Mucosa of rectum (tissue), 2 donors: ENCODE results near the gene ASCC3.

Experiments
- H3K27ac ChIP-seq, 2 donors: one replicate each; pipeline ENCODE4 v1.7.0; 2013; ENCODE audit warnings: inconsistent platforms in 2 of 2, low read depth in 2 of 2, low read length in 2 of 2
- H3K27me3 ChIP-seq, 2 donors: one replicate each; pipeline ENCODE4 v1.7.0; 2013; ENCODE audit warnings: low read length in 2 of 2; ENCODE audit not compliant: control insufficient read depth in 2 of 2, insufficient read depth in 2 of 2
- H3K36me3 ChIP-seq, 2 donors: one replicate each; pipeline ENCODE4 v1.7.0; 2013; ENCODE audit warnings: low read length in 2 of 2; ENCODE audit not compliant: control insufficient read depth in 2 of 2, insufficient read depth in 2 of 2
- H3K4me1 ChIP-seq, 2 donors: one replicate each; pipeline ENCODE4 v1.7.0; 2013; ENCODE audit warnings: low read length in 2 of 2, mild to moderate bottlenecking in 1 of 2; ENCODE audit not compliant: control insufficient read depth in 2 of 2, insufficient read depth in 2 of 2
- H3K4me3 ChIP-seq, 2 donors: one replicate each; pipeline ENCODE4 v1.7.0; 2013; ENCODE audit warnings: low read length in 2 of 2
- H3K9ac ChIP-seq, 2 donors: one replicate each; pipeline ENCODE4 v1.7.0; 2013; ENCODE audit warnings: low read length in 2 of 2, low read depth in 1 of 2, mild to moderate bottlenecking in 1 of 2
- H3K9me3 ChIP-seq, 2 donors: one replicate each; pipeline ENCODE4 v1.7.0; 2013; ENCODE audit warnings: low read length in 2 of 2; ENCODE audit not compliant: control insufficient read depth in 2 of 2
- donor health status: healthy.
- donor health status: Normal muscosa, but diverticular disease.

Gene ASCC3

GRCh38 chr6:100677240-100677639 lies 203.9 kb downstream of the ASCC3 start:
- Histone ChIP-seq H3K4me1 (no peaks in the 10 kb centered on the region), H3K9me3 (no peaks in the 10 kb centered on the region), H3K36me3 (peaks cover 0 to 2% of the 10 kb centered on the region in 2 donors), H3K27ac (no peak overlapping the region), H3K9ac (no peak overlapping the region), H3K4me3 (no peak overlapping the region), H3K27me3 (no peaks in the 10 kb centered on the region)

GRCh38 chr6:100673641-100674040 lies 207.5 kb downstream of the ASCC3 start:
- no peaks in the 10 kb centered on the region for H3K4me1 ChIP-seq

GRCh38 chr6:100671740-100672139 lies 209.4 kb downstream of the ASCC3 start:
- H3K4me3 ChIP-seq = no peak overlapping the region
- no peak overlapping the region for H3K27ac ChIP-seq
- no peaks in the 10 kb centered on the region for H3K27me3 ChIP-seq
- no peaks in the 10 kb centered on the region for H3K4me1 ChIP-seq
- no peaks in the 10 kb centered on the region for H3K36me3 ChIP-seq
- H3K9me3 ChIP-seq = no peaks in the 10 kb centered on the region
- no peak overlapping the region for H3K9ac ChIP-seq

More at GRCh38 chr6:100673641-100674040, 207.5 kb downstream of the ASCC3 start:
- no peak overlapping the region for H3K9ac ChIP-seq
- no peaks in the 10 kb centered on the region for H3K36me3 ChIP-seq
- H3K27ac ChIP-seq = no peak overlapping the region
- H3K9me3 ChIP-seq = no peaks in the 10 kb centered on the region
- no peak overlapping the region for H3K4me3 ChIP-seq
- no peaks in the 10 kb centered on the region for H3K27me3 ChIP-seq

DNA sequence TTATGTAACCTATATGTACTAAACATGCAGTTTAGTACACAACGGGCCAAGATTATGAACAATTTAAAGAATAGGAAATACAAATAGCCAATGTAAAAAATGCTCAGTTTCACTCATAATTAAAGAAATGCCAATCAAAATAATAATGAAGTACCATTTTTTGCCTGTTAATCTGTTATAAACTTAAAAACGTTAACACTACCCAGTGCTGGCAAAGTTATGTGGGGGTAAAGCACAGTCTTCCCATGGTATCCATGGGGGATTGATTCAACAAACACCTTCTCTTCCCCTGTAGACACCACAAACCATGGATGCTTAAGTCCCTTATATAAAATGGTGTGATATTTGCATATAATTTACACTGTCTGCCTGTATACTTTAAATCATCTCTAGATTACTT lies 211.1 kb downstream of the ASCC3 start:
- Histone ChIP-seq H3K9me3 (no peaks in the 10 kb centered on the region), H3K27ac (no peak overlapping the region), H3K4me3 (no peak overlapping the region), H3K9ac (no peak overlapping the region), H3K4me1 (no peaks in the 10 kb centered on the region), H3K27me3 (no peaks in the 10 kb centered on the region), H3K36me3 (no peaks in the 10 kb centered on the region)

GRCh38 chr6:100665041-100665380 lies 216.1 kb downstream of the ASCC3 start:
- no peaks in the 10 kb centered on the region for H3K4me1 ChIP-seq
- no peak overlapping the region for H3K9ac ChIP-seq
- no peak overlapping the region for H3K4me3 ChIP-seq
- no peaks in the 10 kb centered on the region for H3K27me3 ChIP-seq
- H3K9me3 ChIP-seq = no peaks in the 10 kb centered on the region
- no peaks in the 10 kb centered on the region for H3K36me3 ChIP-seq
- H3K27ac ChIP-seq = no peak overlapping the region

- H3K36me3 ChIP-seq = no peaks in the 10 kb centered on the region
- no peaks in the 10 kb centered on the region for H3K27me3 ChIP-seq
- no peaks in the 10 kb centered on the region for H3K4me1 ChIP-seq
- no peak overlapping the region for H3K9ac ChIP-seq
- no peaks in the 10 kb centered on the region for H3K9me3 ChIP-seq
- no peak overlapping the region for H3K27ac ChIP-seq
- H3K4me3 ChIP-seq = no peak overlapping the region
Observed at GRCh38 chr6:100664274-100665040, 216.7 kb downstream of the ASCC3 start.

- H3K4me3 ChIP-seq = no peak overlapping the region
- no peaks in the 10 kb centered on the region for H3K9me3 ChIP-seq
- H3K27me3 ChIP-seq = no peaks in the 10 kb centered on the region
- no peaks in the 10 kb centered on the region for H3K36me3 ChIP-seq
- no peak overlapping the region for H3K9ac ChIP-seq
- H3K27ac ChIP-seq = no peak overlapping the region
- H3K4me1 ChIP-seq = no peaks in the 10 kb centered on the region
Observed at GRCh38 chr6:100663219-100663863, 217.8 kb downstream of the ASCC3 start.

GRCh38 chr6:100662264-100662663 lies 218.9 kb downstream of the ASCC3 start:
- Histone ChIP-seq H3K4me3 (no peak overlapping the region), H3K27ac (no peak overlapping the region), H3K27me3 (no peaks in the 10 kb centered on the region), H3K4me1 (no peaks in the 10 kb centered on the region), H3K9ac (no peak overlapping the region), H3K9me3 (no peaks in the 10 kb centered on the region), H3K36me3 (no peaks in the 10 kb centered on the region)

DNA sequence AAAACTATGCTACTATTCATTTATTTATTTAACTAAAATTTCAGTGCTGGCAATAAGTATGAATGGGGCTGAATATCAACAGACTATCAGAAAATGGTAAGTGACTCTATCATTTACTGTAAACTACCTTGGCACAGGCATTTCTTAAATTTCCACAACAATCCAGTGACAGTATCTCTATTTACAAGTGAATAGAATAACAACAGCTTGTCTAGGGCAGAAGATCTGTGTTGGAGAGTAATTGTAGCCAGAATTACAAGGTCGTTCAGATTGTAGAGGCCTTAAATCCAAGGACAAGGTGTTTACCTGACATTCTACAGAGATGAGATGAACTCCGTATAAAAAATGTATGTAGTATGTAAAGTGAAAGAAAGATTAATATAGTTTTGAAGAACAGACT lies 222.6 kb downstream of the ASCC3 start:
- Histone ChIP-seq H3K9ac (no peak overlapping the region), H3K27me3 (no peaks in the 10 kb centered on the region), H3K4me1 (no peaks in the 10 kb centered on the region), H3K4me3 (no peak overlapping the region), H3K9me3 (no peaks in the 10 kb centered on the region), H3K27ac (no peak overlapping the region), H3K36me3 (no peaks in the 10 kb centered on the region)

DNA sequence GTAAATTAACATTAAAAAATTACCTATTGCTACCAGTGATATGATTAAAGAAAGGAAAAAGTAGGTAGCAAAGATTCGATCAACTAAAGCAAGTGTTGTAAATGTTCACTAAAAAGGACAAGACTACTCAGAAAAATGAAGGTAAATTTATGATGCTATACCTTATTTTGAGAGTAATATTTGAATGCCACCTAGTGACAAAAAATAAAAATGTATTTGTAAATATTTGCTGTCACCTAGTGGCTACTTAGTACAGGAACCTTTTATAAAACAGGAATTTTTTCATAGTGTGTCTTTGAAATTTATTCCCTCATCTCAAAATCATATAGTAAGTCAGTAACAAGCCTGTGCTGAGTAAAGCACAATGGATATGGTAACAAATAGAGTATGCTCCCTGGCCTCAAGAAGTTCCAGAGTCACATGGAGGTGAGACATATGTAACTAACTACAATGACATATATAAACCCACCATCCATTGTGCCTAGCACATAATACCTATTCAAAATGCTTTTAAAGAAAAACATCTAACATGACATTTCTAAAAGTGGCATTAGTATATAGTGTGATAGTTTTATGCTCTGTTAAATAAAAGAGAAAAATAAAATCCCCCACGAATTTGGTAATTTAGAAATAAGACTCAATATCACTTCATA lies 223.3 kb downstream of the ASCC3 start:
- H3K4me1 ChIP-seq = no peaks in the 10 kb centered on the region
- no peaks in the 10 kb centered on the region for H3K36me3 ChIP-seq
- no peak overlapping the region for H3K4me3 ChIP-seq
- H3K27me3 ChIP-seq = no peaks in the 10 kb centered on the region
- no peak overlapping the region for H3K27ac ChIP-seq
- H3K9me3 ChIP-seq = no peaks in the 10 kb centered on the region
- no peak overlapping the region for H3K9ac ChIP-seq
